Hematopoietic multipotent progenitor cell treated with erythropoietin and hydrocortisone succinate and interleukin-3 and kit ligand, for 15 days (in vitro differentiated cells): Measurements from ENCODE around the gene DYNLL1.
"Not testable (repeated sequence)": the region's sequence is repeated elsewhere in the genome, so short reads cannot be mapped to it uniquely, and the experiment has no call there.

Experiments
- DNase-seq: peaks from one replicate; pipeline ENCODE4 v3.0.0-alpha.2; 2015; ENCODE audit warnings: low spot score

The DYNLL1 gene

GRCh38 chr12:120515496-120515895, 19.6 kb downstream of the DYNLL1 start:
- no peak for DNase-seq

- not testable (repeated sequence) for DNase-seq
Measured at GRCh38 chr12:120519324-120519723, 23.4 kb downstream of the DYNLL1 start.

DNA sequence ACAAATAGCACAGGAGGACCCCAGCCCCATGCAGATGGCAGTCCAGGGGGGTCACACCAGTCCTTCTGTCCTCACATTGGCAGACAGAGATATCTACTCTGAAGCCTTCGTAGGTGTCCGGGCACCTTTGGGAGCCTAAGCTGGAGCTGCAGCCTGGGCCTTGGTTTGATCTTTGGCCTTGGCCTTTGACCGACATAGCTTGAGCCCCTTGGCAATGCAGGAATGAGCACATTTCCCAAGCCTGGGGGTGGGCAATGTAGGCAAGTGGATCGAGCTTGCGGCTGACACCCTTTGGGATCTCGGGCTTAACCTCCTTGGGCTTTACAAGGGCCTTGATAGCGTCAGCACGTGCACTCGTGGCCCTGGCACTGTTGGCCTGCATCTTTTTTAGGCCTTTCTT, 26.7 kb downstream of the DYNLL1 start:
- DNase-seq = no peak

DNA sequence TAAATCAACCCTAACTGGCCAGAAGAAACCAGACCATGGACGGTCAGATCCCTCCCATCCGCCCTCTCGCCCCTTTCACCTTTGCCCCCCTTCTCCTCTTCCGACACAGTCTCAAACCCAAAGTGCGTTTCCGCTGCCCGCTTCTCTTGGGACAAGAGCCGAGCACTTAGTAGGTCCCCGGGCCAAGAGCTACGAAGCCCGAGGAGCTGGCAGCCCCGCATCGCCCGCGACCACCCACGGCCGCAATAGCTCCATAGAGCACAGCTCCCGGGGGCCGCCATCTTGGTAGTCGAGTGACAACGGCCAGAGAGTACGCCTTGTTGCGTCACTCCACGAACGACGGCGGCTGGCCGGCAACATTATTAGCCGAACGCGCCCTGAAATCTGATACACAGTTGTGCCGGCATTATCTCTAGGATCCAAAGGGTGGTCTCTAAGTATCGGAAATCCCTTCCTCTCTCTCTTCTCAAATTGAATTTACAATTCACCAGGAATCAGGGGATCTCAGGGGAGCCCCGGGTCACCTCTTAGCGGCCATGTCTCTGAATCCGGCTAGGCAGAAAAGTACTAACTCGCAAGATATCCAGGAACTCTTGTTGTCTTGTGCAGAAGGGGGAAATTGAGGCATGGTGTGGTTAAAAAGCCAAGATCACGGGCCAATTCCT, 33.1 kb downstream of the DYNLL1 start, which contains the start of gene COQ5:
Gene COQ5, minus strand, starts transcription at position 298 of the 665 bp plus-strand sequence. Its CDS starts 17 bp downstream, at position 281.
- DNase-seq = peak; percentile 83

- DNase-seq = no peak
Measured at GRCh38 chr12:120529641-120530417, 33.9 kb downstream of the DYNLL1 start.

DNA sequence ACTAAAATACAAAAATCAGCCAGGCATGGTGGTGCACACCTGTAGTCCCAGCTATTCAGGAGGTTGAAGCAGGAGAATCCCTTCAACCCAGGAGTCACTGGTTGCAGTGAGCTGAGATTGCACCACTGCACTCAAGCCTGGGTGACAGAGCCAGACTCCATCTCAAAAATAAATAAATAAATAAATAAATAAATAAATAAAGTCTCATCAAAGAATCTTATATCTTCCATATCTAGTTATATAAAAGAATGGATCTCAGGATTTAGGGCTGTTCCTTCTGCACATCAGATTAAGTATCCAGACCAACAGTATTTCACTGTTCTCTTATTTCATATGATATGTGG, 34.5 kb downstream of the DYNLL1 start:
- not testable (repeated sequence) for DNase-seq

- no peak for DNase-seq
Measured at GRCh38 chr12:120532701-120533238, 36.9 kb downstream of the DYNLL1 start.

- DNase-seq = peak; percentile 93
Measured at GRCh38 chr12:120534203-120534702, 38.3 kb downstream of the DYNLL1 start, which contains the start of gene RNF10. RNF10 (plus strand) TSS chr12:120534356; CDS start chr12:120534812, 456 bp downstream.

DNA sequence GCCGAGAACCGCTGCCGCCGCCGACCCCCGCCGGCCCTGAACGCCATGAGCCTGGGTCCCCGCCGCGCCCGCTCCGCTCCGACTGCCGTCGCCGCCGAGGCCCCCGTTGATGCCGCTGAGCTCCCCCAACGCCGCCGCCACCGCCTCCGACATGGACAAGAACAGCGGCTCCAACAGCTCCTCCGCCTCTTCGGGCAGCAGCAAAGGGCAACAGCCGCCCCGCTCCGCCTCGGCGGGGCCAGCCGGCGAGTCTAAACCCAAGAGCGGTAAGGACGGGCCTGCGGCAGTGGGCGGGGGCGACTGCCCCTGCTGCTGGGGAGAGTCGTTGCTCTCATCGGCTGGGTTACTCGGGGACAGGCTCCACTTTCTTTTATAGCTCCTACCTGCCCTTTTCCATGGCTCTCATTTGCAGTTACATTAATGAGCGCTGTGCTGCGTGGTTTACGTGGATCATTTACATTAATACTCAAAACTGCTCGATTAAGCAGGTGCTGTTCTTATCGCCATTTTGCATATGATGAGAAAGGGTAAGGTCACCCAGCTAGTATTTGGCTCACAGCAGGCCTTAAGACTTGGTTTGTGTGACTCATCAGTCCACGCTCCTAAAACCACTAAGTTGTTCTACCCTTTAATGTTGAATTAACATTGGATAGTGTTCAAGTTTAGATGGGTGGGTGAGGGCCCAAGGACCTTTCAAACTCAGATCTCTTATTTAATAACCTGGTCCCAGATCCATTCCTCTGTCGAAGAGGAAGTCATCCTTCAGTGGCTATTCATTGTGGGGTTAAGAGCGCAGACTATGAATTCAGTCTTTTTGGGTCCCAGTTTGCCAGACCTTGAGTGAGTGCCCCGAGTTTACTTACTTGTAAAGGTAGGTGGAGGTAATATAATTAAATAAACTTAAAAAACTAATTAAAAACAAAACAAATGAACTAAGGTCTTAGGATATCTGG, 39.1 kb downstream of the DYNLL1 start:
- DNase-seq = peak; percentile 88

GRCh38 chr12:120536064-120536791, 40.3 kb downstream of the DYNLL1 start:
- DNase-seq = peak; percentile 42

DNA sequence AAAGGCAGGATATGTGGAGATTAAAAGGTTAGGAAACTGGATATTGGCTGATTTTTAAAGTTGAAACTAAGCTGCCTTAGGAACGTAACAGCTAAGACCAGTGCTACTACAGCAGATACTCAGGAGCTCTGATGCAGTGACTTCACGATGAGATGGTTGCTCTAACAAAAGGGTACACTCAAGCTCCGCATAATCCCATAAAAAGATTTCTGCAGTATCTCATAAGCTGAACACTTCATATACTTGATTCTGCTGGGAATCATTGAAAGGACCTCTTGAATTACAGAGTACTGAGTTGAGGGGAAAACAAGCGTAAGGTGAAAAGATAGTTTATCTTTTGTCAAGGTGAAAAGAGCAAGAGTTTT, 41.9 kb downstream of the DYNLL1 start:
- no peak for DNase-seq

DNA sequence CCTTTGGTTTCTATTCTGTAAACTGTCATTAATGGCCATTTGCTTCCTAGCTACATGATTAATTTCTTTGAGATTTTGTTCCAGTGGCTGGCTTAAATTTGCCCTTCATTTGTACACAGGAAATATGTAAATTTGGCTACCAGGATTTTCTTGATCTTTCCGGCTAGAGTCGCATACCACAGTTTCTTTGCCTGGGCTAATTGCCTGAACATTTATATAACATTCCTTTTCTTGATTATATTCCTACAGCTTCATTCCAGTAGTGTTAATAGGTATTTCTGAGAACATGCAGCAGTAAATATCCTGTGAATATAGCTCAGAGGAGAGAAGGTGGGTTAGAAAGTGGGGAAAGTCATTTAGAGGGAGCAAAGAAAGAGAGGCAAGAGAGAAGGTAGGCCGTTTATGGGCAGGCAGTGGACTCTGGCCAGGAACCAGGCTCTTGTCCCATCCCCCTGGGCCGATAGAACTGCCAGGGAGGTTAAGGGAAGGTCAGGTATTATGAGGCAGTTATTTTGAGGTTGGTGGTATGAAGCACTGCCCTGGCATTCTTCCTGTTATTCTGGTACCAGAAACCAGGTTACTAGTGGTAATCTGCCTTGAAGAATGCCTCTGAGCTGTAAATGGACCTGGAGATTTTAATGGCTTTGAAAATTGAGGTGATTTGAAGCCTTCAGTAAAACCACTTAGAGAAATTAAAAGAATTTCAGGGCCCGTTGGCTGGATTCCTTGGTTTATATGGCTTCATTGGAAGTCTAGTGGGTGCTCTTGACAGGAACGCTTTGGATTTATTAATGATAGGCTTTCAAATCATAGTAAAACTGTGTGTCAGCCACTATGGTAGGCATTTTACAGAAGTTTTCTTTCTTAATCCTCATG, 42.6 kb downstream of the DYNLL1 start:
- DNase-seq = no peak

DNA sequence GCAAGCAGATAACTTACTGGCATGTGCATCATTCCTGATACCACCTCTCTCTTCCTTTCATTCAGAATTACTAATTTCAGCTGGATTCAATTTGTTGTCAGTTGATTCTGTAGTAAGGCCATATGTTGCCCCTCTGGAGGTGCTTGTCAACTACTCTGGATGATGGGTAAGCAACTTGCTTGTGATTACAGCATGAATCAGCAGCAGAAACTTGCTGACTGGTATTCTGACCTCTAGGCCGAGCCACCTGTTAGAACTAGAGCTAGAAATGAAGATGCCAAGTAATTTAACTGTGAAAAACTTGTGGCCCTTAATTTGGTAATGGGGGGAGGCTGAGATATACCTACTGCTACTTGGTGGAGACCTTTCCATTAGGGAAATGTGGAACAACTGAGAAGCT, 43.4 kb downstream of the DYNLL1 start:
- DNase-seq = peak; percentile 81

GRCh38 chr12:120540445-120540844, 44.5 kb downstream of the DYNLL1 start:
- DNase-seq = peak; percentile 87

DNA sequence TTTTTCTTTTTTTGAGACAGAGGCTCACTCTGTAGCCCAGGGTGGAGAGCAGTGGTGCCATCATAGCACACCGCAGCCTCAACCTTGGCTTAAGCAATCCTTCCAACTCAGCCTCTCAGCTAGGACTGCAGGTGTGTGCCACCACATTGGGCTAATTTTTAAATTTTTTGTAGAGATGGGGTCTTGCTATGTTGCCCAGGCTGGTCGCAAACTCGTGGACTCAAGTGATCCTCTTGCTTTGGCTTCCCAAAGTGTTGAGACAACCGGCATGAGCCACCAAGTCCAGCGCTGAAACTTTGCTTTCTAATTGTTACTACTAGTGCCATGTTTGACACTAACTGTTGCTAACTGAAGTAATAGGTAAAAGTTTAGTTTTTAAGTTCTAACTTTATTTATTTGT, 46.3 kb downstream of the DYNLL1 start:
- no peak for DNase-seq

GRCh38 chr12:120544691-120545090, 48.8 kb downstream of the DYNLL1 start:
- no peak for DNase-seq

DNA sequence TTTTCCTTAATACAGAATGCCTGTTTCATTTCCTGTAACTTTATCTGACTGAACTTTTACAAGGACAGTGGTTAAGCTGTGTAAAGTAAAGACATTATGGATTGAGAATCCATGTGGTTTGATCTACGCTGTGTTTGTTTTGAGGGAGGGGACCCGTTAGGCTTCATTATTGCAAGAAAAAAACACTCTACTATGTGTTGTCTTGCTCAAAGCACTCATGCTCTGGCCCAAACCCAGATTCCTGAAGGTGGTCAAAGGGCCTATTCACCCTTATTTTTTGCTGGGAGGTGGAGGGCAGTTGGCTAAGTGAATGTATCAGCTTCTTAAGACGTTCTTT, 50.1 kb downstream of the DYNLL1 start:
- DNase-seq = no peak
